HG03354 (cell line): ENCODE measurements around the gene RNF8.
"Not testable (repeated sequence)": the region's sequence is repeated elsewhere in the genome, so short reads cannot be mapped to it uniquely, and the experiment has no call there.

Experiments used
- ATAC-seq: cut with Tn5 transposase; IDR thresholded peaks from one replicate; pipeline ENCODE4 v1.9.1; 2021; ENCODE audit warnings: mild to moderate bottlenecking; ENCODE audit not compliant: unreplicated experiment, poor library complexity, severe bottlenecking

RNF8 gene

DNA sequence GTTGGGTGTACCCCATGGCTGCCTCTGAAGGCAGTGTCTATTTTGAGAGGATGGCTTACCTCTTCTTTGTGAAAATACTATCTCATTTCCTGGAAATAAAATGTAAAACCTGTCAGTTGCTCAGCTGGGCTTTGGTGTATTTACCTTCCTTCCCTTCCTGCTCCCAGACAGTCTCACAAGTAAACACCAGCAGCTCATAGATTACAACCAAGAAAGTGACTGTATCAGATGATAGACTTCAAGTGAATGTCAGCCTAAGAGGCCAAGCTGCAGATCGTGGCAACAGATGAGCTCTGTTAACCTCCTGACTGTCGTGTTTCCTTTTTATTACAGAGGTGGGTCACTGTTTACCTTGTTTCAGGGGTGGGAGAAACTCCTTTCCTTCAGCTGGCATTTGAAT lies 37.3 kb downstream of the RNF8 start:
- no peak for ATAC-seq

- no peak for ATAC-seq
Measured at GRCh38 chr6:37392821-37393220, 39.0 kb downstream of the RNF8 start.

GRCh38 chr6:37393381-37393929 lies 39.7 kb downstream of the RNF8 start:
- ATAC-seq = no peak

DNA sequence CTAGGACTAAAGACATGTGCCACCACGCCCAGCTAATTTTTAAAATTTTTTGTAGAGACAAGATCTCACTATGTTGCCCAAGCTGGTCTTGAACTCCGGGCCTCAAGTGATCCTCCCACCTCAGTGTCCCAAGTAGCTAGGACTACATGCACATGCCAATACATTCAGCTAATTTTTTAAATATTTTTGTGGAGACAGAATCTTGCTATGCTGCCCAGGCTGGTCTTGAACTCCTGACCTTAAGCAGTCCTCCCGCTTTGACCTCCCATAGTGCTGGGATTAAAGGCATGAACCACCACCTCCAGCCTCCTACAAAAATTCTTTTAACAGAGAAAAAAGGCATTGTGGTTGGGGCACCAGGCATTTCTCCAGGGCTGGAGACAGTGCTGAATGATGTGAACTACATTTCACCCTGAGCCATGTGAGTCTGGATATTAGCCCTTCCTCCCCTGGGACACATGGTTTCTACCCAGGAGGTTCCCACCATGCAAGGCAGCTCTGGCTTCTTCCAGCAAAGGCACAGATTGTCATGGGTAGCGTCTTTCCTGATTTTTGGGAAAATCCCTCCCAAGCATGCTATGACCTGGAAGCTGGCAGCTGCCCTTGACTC lies 42.9 kb downstream of the RNF8 start:
- ATAC-seq = no peak

DNA sequence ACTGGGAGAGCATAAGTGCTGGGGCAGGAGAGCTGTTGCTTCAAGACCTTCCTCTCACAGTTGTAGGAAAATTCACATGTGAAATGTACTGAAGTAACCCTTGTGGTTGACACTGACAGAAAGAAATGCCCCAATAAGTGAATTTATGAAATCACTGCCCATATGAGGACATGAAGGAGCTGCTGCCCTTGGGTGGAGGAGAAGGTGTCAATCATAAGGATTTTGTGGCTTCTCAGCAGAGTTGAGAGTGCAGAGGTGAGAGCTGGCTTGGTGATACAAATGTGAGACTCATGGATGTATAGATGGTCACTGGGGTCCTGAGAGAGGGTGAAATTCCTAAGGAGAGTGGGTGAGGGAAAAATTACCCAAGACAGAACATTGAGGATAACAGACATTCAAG lies 45.3 kb downstream of the RNF8 start:
- ATAC-seq = no peak

- ATAC-seq = no peak
Measured at GRCh38 chr6:37399795-37400490, 46.2 kb downstream of the RNF8 start.

GRCh38 chr6:37401658-37402057 lies 47.9 kb downstream of the RNF8 start:
- not testable (repeated sequence) for ATAC-seq

GRCh38 chr6:37406726-37407341 lies 53.1 kb downstream of the RNF8 start:
- ATAC-seq = no peak

- no peak for ATAC-seq
Measured at GRCh38 chr6:37407948-37408347, 54.2 kb downstream of the RNF8 start.

DNA sequence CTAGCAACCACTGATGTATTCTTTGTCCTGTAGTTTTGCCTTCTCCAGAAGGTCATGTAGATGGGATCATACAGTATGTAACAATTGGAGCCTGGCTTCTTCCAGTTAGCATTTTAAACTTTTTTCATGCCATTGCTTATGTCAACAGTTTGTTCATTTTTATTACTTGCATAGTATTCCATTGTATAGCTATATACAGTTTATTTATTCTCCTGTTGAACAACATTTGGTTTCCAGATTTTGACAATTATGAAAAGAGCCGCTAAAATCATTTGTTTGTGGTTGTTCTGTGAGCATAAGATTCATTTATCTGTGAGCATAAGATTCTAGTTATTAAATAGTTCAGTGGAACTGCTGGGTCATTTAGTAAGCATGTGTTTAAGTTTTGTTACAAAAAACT lies 55.7 kb downstream of the RNF8 start:
- no peak for ATAC-seq

DNA sequence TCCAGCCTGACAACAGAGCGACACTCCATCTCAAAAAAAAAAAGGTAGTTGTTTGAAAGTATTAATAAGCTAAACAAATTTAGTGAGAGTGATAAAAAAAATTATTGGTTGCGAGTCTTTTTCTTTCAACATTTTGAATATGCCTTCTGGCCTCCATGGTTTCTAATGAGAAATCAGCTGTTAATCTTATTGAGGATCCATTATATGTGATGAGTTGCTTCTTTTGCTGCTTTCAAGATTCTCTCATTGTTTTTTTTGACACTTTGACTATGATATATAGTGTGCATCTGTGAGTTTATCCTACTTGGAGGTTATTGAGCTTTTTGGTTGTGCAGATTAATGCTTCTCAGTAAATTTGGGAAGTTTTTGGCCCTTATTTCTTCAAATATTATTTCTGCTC lies 63.6 kb downstream of the RNF8 start:
- ATAC-seq = no peak

DNA sequence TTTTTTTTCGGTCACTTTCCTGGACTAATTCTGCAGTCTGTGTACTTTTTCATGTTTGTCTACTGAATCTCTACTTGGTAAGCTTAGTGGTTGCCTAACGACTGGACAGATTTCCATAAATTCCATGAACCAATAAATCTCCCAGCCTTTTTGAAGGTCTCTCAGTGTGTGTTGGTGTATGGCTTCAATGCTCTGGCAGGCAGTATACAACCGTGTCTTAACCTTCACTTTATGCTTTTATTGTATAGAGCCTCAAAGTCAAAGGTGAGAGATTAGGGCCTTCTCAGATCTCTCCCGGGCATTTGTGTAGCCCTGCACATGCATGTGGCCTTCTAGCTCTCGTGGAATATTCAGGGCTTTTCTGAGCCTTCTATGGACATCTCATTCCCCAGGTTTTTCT lies 64.9 kb downstream of the RNF8 start:
- ATAC-seq = no peak

DNA sequence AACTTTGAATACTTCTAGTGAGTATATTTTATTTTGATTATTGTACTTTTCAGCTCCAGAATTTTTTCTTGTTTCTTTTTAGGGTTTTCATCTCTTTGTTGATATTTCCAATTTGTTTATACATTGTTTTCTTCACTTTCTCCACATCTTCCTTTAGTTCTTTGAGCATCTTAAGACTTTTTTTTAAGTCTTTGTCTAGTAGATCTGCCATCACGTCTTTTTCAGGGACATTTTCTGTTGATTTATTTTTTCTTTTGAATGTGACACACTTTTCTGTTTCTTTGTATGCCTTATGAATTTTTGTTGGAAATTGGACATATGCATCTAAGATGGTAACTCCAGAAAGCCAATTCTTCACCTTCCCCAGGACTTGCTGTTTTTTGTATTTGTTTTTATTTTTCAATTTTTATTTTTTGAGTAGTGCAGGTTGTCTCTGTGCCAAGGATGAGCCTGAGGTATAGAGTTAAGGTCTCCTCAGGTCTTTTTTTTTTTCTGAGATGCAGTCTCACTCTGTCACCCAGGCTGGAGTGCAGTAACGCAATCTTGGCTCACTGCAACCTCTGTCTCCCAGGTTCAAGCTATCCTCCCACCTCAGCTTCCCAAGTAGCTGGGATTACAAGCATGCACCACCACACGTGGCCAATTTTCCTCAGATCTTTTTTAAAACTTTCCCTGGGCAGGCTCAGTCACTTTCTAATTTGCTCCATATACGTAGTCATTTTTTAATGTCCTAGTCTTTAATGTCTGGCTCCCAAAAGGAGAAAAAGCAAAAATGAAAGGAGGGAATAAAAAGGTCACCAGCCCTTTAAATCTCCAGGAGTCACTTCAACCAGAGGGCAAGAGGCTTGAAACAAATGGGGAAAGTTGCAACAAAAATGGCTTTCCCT lies 72.5 kb downstream of the RNF8 start:
- ATAC-seq = no peak

GRCh38 chr6:37426945-37427510 lies 73.2 kb downstream of the RNF8 start:
- no peak for ATAC-seq

DNA sequence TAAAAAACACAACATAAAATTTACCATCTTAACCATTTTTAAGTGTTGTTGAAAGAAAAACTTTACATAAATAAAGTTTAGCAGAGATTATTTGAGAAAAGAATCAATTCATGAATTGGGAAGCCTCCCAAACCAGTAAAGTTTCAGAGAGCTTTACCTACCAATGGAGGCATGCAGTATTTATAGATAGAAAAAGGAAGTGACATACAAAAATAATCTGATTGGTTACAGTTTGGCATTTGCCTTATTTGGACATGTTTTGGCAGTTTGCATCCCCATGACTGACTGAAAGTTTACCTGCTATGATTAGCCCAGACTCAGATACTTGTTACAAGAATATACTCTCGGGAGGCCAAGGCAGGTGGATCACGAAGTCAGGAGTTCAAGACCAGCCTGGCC lies 75.6 kb downstream of the RNF8 start:
- no peak for ATAC-seq

- ATAC-seq = no peak
Measured at GRCh38 chr6:37432590-37432915, 78.8 kb downstream of the RNF8 start.

- peak; percentile 84 for ATAC-seq
Measured at GRCh38 chr6:37432916-37433656, 79.3 kb downstream of the RNF8 start, which contains the start of gene CMTR1. Gene CMTR1 (plus strand): TSS chr6:37433221. CDS start chr6:37435630, 2,409 bp downstream.

DNA sequence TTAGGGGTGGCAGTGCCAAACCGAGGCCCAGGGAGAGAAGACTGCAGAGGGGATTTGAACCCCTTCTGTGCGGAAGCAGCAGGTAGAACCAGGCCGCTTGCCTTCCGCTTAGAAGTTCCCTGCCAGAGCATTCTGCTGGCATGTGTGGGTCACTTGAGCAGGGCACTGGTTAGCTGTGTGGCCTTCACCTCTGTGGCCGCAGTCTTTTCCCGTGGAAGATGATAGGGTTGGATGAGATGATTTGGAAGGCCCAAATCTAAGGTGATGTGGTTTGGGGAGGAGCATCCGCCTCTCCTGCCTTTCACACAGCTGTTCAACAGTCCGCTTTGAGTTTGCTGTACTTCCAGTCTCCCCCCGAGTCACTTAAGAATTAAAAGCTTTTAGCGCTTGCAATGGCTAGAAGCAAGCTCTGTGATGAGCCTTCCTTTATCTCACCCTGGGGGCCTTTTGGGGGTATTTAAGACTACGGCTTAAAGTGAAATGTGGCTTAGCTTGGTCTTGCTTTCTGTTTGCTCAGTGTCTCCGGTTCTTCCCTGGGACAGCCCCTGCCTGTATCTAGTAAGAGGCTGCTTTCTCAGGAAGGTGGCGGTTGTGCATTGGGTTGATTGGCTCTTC lies 80.0 kb downstream of the RNF8 start:
- ATAC-seq = peak; percentile 40

GRCh38 chr6:37435373-37435772 lies 81.6 kb downstream of the RNF8 start:
- ATAC-seq = no peak
